Superior temporal gyrus (tissue), 1 donor: Measurements from ENCODE around the gene DHRS9.
"Not testable (repeated sequence)": the region's sequence is repeated elsewhere in the genome, so short reads cannot be mapped to it uniquely, and the experiment has no call there.

Experiments
- DNase-seq: peaks from one replicate; pipeline ENCODE4 v3.0.0-alpha.2; 2016; ENCODE audit errors: extremely low spot score

Gene DHRS9

DNA sequence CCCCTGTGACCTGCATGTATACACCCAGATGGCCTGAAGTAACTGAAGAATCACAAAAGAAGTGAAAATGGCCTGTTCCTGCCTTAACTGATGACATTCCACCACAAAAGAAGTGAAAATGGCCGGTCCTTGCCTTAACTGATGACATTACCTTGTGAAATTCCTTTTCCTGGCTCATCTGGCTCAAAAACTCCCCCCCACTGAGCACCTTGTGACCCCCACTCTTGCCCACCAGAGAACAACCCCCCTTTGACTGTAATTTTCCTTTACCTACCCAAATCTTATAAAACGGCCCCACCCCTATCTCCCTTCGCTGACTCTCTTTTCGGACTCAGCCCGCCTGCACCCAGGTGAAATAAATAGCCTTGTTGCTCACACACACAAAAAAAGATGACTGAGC, 67.1 kb downstream of the DHRS9 start:
- not testable (repeated sequence) for DNase-seq

DNA sequence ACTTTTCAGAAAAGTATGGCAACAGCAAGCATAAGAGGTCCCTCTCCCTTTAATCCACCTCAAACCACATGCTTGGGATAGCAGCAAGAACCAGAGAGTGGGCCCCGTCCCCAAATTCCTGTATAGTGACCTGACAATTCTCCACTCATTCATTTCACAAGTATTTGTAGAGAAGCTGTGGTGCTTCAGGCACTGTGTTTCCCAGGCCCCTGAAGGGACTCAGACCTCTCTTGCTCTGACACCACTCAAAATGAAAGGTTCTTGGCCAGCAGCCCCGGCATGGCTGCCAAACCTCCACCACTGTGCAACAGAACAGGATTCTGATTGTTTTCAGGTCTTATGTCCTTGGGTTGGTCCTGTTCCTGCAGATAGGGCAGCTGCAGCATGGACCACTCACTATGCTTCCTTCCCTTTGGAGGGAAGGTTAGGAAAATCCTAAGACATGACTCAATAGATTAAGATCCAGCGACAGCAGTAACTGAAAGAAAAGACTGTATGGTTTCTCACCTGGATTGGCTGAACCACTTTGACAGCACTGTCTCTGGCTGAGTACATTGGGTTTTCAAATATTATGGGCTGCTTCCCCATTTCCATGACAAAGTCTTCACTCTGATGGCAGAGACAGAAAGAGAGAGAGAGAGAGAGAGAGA, 67.6 kb downstream of the DHRS9 start:
- no peak for DNase-seq

DNA sequence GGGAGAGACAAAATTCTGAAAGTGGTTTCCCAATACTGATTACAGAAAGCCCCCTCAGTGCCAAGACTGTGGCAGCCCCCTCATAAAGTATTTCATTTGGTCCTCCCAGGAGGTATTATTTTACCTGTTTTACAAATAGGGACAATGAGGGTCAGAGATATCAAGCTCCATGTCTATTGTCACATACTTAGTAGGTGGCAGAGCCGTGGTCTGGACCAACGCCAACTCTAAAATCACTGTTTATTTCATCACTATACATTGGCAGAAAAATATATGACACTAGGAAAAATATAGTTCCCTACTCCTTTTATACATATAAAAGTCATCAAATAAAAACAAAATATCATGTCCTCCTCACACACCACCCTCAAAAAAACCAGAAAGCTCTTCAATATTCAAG, 68.6 kb downstream of the DHRS9 start:
- DNase-seq, result no peak

DNA sequence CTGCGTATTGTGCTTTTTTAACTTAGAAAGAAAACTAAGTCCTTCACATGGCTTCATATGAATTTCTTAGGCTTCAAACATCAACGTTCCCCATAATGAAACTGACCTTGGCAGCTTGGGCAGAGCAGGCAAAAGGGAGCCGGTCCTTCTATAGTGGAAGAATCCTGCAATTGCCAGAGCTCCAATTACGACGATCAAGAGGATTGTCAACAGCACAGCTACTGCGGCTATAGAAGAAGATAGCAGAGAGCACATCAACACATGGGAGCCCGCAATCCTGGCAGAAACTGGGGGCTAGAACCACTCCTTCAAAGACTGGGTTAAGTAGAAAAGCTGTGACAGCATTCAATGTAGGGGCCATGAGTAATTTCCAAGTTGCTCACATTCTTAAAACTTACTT, 69.8 kb downstream of the DHRS9 start:
- DNase-seq, result no peak

DNA sequence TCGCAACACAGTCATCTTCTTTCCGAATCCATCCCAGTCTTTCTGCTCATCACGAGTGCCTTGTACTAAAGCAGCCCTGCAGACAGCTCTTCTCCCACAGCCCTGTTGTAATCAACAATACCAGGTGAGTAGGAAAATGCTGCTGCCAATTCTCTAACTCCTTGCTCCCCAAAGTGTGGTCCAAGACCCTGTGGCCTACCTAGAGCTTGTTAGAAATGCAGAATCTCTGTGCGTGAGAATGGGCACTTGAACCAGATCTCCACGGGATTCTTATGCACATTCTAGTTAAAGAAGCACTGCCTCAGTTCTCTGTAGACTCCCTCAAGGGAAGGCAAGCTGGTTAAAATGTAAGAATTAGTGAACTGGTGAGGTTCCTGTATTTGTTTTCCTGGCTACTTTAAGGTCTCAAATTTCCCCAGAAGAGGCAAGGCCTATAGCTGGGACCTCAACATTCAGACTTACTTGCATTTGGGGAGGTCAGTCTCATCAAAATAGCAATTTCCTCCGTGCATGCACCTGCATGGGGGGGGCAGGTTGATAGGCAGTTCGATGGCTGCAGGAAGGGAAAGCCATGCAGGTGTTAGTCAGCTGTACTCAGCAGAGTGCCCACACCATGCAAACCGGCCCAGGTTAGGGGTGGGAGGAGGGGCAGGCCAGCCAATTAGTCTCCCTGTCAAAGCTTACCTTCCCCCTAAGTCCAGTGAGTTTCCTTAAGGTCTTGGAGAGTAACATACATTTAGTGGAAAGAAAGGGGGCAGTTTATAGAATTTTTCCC, 70.8 kb downstream of the DHRS9 start:
- no peak for DNase-seq

DNA sequence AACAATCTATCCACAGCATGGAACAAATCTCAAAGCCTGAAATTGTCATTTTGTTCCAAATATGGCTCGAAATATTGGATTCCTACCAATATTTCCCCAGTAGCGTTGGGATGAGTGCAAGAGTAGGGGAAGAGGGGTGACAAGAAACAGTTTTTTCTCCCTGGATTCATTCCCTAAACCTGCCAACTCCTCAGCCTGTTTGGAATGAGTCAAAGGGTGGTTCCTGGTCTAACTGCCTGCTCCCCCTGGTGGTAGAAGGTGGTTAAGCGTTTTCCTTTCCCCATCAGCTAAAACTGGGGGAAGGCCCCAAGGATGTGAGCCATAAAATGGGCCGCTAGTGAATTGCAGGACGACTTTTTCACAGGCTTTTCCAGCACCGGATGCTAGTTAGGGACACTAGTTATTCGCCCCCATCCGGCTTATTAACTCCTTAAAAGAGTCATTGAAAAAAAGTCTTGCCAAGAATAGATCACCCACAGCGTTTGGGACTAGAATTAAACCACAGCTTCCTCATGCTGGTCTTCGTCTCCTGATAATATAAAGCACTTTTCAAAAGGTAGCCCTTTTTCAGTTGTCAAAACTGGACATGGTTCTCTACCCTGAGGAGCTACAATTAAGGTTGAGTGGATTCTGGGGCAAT, 72.5 kb downstream of the DHRS9 start:
- peak; percentile 66 for DNase-seq

DNA sequence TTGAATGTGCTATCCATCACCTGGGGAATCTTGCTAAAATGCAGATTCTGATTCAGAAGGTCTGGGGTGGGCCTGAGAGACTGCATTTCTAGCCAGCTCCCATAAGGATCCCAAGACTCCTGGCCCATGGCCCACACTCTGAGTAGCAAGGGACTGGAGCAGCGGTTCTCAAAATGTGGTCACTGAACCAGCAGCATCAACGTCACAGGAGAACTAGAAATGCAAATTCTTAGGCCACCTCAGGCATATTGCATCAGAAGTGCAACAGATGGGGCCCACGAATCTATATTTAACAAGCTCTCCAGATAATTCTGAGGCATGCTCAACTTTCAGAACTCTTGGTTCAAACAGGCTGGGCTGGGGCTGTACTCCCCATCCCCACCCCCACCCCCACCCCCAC, 74.6 kb downstream of the DHRS9 start:
- DNase-seq, result no peak
